ENCODE measurements around the gene NR2F6.

DNA sequence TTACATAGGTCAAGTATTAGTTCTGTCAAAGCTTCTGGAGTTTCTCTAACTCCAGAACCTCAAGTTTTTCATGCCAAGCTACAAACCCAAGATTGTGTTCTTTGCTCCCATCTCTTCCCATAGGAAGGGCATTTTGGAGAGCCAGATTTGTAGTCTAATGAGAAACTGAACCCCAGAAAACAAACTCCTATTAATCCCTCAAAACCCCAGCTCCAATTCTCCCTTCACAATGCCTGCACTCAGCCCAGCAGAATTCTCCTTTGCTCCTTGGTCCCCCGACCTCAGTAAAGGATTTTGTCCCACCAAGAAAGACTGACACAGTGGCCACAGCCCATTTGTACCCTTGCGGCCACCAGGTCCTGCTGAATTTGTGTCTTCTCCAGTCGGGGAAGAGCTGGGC, 10.4 kb upstream of the NR2F6 start:
- TF ChIP-seq FOXK2 (IDR thresholded peaks at IDR 0.05), result no peak
- no peak for TF ChIP-seq SUZ12 (IDR thresholded peaks at IDR 0.05)

Measured in HEK293T (cell line).